T1000 (cell line): ENCODE data around the gene VAV2.

Experiments used
- DNase-seq: peaks from one replicate; lab custom pipeline; 2025; ENCODE audit warnings: mixed read lengths; lab: John Stamatoyannopoulos, UW

Gene VAV2

DNA sequence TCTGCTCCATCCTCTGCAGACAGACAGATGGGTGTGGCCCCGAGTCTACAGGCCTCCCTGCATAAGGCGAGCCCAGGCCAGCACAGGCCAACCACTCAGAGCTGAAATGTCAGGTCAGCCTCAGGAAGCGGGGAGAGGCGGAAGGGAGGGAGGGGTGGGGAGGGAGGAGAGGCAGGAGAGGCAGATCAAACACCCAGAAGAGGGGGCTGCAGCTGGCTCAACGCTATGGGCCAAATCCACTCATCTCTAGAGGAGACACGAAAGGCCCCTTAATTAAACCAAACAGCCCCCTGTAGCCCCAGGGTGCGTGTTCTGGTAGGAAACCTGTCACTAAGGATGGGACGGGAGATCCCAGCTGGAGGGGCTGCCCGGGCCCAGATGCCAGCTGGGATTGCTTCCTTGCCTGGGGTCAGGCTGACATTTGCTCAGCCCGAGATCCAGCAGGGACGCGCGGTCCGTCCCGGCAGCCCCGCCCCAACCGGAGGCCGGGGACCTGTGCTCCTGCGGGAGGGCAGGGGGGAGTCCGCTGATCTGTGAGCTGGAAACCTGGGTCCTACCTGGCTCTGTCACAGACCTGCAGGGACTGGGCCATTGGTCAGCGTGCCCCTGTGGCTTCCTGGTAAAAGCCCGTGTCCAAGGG lies 156.7 kb downstream of the VAV2 start:
- no peak for DNase-seq

DNA sequence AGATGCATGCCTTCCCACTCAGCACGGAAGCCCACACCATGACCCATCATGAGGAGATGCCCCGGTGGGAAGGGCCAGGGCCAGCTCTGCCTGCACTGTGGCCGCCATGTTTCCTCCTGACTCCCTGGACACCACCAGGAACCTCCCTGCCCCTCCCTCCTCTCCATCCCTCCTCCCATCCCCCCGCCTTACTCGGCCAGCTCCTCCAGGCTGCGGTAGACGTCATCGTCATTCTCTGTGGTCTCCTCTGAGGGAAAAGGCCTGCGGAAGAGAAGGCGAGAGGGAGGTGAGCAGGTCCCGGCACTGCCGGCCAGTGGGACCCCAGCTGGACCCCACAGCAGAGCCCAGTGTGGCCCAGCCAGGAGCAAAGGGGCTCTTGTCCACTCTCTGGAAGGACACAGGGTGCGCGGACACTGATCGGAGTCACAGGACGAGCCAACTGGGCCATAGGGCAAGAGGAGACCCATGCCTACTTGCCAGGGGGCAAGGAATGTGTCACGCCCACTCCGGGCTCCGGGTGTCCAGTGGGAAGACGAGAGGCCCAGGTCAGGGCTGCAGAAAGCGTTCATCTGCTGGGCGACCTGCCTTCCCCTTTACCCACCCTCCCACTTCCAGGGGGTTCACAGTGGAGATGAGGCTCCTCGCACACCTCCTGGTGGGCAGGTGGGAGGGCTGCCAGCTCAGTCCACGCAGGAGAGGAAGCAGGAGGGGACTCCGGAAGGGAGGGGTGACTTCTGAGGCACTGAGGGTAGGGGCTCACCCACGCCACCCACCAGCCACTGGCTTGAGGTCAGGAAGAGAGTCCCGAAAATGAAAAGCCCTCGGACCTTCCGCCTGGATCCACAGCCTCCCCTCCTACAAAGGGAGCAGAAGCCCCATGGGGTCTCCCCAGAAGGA lies 157.8 kb downstream of the VAV2 start:
- no peak for DNase-seq

DNA sequence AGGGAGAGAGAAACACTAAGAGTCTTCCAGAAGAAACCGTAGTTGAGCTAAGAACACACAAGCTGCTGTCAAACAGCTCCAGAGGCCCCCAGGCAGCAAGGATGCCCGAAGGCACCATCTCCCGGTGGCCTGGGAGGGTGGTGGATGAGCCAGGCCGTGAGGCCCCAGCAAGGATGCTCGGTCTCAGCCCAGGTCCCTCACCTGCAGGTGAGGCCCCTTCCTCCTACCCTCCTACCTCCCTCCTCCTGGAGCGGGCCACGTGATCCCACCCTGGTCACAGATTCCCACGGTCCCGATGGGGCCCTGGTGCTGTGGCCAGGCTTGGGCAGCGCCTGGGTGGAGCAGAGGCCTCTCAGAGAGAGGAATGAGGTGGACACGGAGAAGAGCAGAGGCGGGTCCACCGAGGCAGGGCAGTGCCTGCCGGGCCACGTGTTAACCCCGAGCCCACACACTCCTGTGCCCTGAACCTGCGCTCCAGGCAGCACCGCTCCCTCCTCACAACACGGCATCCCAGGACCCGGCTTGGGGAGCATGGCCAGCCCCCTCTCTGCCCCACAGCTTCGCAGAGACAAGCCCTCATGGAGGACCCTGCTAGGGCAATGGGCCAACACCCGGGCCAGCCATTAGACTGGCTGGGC lies 158.6 kb downstream of the VAV2 start:
- no peak for DNase-seq

DNA sequence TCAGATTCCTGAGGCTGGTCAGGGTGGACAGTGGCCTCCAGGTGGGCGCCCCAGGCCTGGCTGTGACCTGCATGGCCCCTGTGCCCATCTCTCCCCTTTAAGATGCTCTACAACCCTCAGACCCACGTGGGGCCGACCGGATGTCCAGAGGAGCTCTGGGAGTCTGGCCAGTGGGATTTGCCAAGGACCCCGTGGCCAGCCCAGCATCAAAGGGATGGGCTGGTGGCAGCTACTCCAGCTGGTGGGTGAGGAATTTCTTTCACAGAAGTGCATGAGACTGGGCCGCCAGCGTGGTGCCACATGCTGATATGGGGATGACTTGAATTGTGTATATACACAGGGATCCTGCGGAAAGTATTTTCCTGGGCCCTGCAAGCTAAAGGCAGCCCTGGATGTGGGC lies 159.2 kb downstream of the VAV2 start:
- DNase-seq, result no peak

DNA sequence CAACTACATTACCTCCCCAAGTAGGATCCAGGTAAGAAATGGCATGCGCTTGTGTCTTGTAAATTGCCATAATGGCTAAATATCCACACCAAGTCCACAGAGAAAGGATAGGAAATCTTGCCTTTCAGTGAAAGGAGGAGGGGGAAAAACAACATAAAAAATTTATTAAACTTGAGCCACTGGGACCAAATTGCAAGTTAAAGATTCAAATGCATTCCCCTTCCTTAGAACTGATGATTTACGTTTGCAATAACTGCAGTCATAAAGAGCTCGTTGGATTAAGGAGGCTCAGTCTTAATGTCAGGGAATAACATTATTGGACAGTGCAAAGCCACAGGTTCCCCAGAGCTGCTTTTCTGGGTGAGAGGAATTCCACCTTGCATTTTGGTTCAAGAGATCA lies 161.4 kb downstream of the VAV2 start:
- DNase-seq, result no peak

DNA sequence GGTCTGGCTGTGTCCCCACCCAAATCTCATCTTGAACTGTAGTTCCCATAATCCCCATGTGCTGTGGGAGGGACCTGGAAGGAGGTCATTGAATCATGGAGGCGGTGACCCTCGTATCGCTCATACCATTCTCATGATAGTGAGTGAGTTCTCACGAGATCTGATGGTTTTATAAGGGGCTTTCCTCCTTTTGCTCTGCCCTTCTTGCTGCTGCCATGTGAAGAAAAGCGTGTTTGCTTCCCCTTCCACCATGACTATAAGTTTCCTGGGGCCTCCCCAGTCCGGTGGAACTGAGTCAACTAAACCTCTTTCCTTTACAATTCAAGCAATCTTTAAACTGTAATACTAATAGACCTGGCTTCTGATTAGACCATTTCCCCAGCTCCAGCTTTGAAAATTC lies 161.8 kb downstream of the VAV2 start:
- no peak for DNase-seq

DNA sequence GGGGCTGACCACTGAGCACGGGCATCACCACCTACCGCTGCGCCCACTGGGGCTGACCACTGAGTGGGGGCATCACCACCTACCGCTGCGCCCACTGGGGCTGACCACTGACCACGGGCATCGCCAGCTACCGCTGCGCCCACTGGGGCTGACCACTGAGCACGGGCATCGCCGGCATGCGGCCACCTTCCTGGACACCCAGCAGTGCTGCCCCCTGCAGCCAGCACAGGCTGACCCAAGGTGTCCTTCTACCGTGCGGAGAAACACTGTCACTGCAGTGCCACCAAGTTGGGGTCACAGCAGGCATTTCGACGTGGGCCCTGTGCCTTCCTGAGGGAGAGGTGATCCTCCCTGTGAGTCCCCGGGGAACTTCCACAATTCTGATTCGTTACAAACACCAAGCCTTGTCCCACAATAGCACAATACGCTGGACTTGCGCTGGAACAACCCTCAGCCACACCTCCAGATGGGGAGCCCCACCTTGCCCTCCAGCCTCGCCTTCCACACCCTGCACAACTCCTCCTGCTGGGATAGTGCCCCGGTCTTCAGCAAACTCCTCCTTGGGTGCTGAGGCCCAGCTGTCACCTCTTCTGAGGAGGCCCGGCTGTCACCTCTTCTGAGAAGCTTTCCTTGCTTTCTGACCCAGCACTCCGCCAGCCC lies 163.7 kb downstream of the VAV2 start:
- no peak for DNase-seq

DNA sequence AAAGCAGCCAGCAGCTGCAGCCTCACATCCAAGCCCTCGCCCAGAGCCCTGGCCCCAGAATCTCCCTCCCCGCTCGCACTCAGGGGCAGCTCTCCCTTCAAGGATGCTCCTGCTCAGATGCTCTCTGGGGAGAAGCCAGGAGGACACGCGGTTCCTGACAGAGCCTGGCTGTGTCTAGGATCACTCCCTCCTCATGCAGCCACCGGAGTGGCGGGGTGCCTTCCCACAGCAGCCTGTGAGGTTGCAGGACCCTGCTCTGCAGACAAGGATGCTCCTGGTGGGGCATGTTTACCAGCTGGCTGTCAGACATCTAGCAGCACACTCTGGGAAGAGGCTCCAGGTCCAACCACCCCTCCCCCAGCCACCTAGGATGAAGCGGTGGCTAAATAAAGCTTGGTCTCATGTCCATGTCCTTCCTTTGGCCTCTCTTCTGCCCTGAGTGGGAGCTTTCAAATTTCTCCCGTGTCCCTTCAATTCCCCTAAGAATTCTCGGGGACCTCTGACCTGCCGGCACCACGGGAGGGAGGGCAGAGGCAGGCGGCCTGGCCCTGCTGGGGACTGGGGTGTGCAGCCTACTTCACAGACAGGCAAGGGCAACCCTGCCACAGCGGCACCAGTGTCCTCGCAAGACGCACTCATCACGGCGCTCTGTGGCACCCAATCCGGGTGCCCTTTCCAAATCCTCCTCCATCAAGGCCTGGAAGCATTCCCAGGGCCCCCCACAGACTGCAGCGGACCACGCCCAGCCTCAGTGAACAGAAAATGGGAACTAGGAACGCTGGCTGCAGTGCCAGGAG lies 165.6 kb downstream of the VAV2 start:
- DNase-seq, result no peak

DNA sequence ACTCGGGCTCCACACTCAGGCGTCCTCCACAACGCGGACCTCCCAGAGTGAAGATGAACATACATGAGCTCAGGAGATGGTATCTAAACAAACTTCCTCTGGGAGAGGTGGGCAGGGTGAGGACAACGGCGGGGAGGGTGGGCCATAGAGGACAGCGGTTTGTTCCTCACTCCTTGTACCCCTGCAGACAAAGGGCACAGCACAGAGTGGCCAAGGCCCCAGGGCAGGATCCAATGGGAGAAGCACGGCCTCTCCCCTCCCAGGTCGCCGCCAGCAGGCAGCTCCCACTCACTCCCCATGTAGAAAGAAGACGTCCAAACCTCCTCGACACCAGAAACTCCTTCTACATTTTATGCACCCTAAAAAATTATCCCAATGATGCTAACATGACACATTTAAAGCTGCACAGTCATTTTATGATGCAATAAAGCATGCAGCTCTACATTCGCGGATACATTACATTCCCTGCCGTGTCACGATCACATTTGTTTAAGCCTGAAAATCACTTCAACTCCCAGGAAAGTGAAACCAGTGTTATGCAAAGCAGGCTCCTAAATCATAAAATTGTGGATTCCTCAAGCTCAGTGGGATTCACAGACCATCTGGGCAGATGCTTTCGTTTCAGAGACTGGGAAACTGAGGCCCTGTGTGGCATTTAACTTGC lies 166.4 kb downstream of the VAV2 start:
- DNase-seq, result no peak

DNA sequence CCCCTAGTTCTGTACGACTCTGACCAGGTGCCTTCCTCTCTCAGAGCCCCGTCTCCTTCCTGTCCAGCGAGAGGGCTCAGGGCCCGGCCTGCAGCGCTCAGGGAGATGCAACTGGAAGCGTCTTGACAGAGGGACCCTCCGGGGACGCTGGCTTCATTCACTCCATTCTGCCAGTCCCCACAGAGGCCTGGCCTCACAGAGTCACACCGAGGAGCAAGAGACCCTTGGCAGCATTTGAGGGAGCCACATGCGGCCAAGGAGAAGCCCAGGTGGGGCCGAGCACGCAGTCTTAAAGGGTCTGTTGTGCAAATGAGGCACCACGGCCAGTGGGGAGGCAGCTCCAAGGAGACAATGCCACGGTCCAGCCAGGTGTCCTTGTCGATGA lies 167.3 kb downstream of the VAV2 start:
- DNase-seq, result no peak

DNA sequence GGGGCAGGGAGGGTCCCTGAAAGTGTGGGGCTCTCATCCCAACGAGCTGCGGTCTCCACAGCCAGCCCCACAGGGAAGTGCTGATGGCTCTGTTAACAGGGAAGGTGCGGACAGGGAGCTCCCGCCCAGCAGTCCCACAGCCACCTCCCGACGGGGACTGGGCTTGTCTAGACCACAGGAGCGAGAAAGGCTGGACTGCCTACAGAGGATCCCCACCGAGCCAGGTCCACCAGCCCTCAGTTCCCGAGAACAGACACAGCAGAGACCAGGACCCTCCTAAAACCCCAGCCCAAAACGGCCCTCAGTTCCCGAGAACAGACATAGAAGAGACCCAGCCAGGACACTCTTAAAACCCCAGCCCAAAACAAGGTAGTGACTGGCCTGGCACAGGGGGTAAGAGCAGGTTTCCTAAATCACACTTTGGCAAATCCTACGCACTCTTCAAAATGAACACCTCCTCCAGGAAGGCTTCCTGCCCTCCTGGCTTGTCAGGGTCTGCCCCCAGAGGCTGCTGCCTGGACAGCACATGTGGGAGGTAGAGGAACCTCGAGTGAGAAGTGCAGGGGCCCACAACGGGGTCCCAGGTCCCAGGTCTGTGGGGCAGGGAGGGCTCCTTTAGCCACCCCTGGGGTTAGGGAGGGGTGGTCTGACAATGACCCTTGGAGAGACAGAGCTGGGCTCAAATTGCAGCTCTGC lies 167.9 kb downstream of the VAV2 start:
- DNase-seq, result no peak

DNA sequence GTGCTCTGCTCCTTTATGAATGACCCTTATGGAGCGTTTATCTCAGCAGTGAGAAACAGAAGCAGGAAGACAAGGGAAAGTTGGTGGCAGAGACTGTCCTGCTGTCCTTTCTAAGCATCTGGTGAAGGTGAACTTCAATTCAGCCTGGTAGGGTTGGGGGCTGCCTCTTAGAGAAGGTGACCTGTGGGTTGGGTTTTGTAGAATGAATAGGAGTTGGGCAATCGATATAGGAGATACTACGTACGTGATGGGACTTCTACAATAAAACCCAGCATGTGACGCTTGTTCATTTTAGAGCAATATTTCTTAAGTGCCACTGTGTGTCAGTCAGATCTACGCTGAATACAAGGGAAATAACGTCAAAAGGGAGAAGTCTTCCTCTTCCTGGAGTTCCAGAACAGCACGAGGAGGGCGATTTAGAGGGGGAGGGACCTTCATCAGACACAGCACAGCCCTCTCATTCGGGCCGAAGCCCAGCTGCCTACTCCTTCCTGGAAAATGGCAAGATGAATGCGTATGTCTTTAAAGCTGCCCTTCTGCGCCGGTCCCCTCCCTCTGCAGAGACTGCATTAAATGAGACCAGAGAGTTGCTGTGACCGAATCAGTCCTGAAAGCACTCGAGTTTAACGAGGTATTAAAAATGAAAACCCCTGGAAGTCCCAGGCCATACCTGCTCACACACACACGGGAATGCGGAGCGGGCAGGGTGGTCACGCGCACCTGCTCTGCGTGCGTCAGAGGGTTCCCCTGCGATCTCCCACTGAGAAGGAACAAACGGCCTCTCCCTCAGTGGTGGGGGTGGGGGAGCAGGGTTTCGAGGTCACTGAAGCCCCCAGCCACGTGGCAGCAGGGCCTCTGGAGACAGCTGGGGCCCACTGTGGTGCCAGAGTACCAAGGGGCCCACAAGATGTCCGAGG lies 168.7 kb downstream of the VAV2 start:
- no peak for DNase-seq

DNA sequence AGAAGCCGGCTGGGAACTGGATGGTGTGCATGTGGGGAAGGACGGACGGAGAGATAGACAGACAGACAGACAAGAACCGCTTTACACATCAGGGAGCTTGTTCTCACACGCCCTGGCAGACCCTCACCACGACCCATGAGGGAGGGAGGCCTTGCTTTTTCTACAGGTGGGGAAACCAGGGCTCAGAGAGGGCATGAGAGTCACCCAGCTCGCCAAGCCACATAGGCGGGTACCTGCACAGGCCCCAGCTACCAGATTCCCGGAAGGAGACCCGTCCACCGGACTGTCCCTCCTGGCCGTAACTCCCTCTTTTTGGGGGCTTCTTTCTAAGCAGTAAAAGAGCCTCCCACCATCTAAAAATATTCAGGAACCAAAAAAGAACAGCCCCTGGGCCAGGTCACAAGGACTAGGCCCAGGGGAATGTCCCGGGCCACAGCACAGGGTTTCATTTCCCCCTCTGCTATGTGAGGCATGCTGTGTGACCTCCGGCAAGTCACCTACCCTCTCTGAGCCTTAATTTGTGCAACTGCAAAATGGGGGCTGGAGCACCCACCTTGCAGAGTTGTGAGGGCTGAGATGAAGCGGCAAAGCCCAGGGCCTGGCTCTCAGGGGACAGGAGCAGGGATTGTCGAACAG lies 169.6 kb downstream of the VAV2 start:
- DNase-seq, result no peak

DNA sequence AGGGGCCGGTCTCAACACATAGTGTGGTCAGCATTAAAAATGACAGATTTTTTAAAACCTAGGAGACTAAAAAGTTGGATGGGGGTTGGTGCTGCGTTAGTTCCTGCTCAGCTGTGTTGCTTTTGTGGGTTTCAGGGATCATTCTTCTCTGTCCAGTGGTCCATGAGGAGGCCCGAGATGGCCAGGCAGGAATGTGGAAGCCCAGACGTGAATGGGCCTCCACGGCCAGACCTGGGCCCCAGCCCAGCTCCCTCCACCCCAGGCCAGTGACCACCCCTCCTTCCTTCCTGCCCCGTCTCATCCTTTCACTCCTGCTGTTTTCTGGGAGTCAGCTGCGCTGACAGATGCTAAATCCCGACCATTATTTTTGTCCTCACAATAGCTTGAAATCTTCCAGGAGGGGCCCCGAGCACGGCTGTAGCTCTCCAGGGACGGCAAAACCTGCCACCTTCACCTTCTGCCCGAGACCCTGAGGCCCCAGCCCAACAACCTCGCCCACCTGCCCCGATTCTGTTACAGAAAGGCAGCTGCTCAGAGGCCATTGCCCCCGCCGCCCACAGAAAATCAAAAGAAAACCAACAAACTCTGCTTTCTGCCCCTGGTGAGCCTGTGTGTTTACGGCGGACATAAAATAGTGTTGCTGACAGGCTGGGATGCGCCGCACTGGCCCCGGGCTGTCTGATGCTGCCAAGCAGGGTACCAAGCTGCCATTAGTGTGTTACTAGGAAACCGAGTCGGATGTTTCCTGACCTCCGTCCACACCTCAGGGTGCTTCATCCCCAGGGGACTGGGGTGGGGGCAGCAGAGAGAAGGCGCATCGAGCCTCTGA lies 170.3 kb downstream of the VAV2 start:
- no peak for DNase-seq

DNA sequence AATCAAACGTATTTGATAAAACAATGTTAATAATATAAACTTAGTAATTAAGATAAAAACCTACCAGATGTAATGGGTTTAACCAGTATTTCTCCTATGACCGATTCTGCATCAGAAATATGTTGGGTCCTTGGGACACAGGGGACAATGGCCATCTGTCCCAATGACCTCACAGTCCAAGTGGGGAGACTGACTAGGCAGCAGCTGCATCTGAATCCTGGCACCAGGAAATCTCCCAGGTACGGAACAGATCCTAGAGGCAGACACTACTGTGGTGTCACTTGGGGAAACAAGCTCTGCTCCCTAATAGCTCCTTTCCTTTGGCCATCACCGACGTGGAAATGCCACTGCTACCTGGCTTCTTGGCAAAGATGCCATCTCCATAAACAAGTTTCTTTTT lies 172.2 kb downstream of the VAV2 start:
- DNase-seq, result no peak

DNA sequence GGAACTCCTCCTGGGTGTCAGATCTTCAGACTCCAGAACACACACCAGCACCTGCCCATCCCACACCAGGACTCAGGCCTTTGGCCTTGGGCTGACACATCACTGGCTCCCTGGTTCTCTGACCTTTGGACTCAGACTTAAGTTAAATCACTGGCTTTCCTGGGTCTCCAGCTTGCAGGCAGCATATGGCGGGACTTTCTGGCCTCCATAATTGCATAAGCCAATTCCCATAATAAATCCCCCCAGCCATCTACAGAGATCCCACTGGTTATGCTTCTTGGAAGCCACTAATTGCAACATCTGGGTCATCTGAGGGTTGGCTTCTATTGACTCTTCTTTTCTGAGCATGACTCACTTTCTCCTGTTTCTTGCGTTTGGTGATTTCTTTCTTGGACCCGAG lies 173.7 kb downstream of the VAV2 start:
- DNase-seq, result no peak

DNA sequence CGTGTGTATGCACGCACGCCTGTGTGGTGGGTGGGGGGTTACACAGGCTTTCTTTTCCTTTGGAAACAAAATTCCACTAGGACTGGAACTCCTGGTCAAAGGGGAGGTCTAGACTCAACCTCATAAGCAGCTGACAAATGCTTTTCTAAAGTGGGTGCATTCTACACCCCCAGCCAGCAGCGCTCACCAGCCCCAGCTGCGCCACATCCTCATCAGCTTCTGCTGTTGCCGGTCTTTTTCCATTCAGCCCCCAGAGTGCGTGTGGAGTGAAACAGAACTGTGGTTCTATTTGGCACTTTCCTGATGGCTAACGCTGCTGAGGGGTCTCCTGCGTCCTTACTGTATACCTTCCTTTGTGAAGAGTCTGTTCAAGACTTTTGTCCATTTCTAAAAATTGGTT lies 176.3 kb downstream of the VAV2 start:
- DNase-seq, result no peak

DNA sequence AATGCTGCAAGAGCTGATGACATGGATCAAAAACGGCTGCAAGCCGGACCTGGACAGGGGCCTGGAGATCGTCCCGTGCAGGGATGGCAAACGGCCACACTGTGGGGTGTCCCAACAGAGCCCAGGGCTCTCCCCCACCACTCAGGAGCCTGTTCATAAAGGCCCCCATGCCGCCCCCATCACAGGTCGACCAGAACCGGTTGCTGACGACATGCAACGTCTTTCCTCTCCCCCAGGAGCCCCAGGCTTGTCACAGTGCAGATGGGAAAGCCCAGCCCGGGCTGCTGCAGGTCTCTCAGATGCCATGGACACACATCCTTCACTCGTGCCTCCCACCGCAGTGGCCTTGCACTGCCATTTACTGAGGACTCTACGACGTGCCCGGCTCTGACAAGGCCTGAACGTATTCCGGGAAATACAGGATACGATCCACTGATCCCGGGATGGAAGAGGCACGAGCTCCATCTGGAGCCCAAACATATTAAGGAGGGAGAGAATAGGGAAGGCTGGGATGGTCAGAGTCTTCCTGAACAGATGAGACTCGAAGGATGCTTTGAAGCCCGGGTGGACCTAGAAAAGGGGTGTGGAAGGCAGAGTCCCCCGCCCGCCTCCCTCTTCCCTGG lies 177.4 kb downstream of the VAV2 start:
- DNase-seq, result no peak
